K562 (cell line): ENCODE measurements around the gene SPRN. TPM values are rescaled to one million over a fixed set of nuclear protein-coding genes. Genes with fewer than 3 reads are reported as not detected.

Experiments
- CBFB ChIP-seq: sonication (generic); formaldehyde crosslinking; IDR thresholded peaks from 2 replicates; pipeline ENCODE4 v1.4.0; 2020; ENCODE audit warnings: mild to moderate bottlenecking, missing genetic modification reagents
- CSDE1 ChIP-seq, 2 experiments: fragments of 450-650 bp; IDR thresholded peaks; 2 replicates each; pipeline ENCODE4 v1.6.1; 2016; ENCODE audit warnings: mild to moderate bottlenecking in 1 of 2
- DPF2 ChIP-seq: fragments of 450-650 bp; IDR thresholded peaks from 2 replicates; pipeline ENCODE4 v1.6.1; 2016
- JUN ChIP-seq, 2 experiments: sonication (generic) in 1 of 2; formaldehyde crosslinking in 1 of 2; IDR thresholded peaks; 2 replicates each; pipeline versions ENCODE4 v1.6.1 to v1.8.0; 2012 to 2022; ENCODE audit warnings: borderline replicate concordance in 2 of 2, mild to moderate bottlenecking in 2 of 2, improper control_type of control experiment in 1 of 2, low read depth in 1 of 2, low read length in 1 of 2, missing genetic modification reagents in 1 of 2
- MGA ChIP-seq: fragments of 450-650 bp; IDR thresholded peaks from 2 replicates; pipeline ENCODE4 v1.6.1; 2016; ENCODE audit warnings: mild to moderate bottlenecking, moderate library complexity
- NR1H2 ChIP-seq: sonication (generic); formaldehyde crosslinking; IDR thresholded peaks from 2 replicates; pipeline ENCODE4 v1.4.0; 2020; ENCODE audit warnings: mild to moderate bottlenecking, missing genetic modification reagents
- RB1 ChIP-seq: fragments of 450-650 bp; IDR thresholded peaks from 2 replicates; pipeline ENCODE4 v1.6.1; 2017; ENCODE audit warnings: low read depth, mild to moderate bottlenecking
- SOX6 ChIP-seq: fragments of 450-650 bp; IDR thresholded peaks from 2 replicates; pipeline ENCODE4 v1.6.1; 2014; ENCODE audit warnings: mild to moderate bottlenecking
- TAF1 ChIP-seq: IDR thresholded peaks from 2 replicates; pipeline ENCODE4 v1.6.1; 2011; ENCODE audit warnings: mild to moderate bottlenecking, low read length, moderate library complexity; ENCODE audit not compliant: insufficient read depth, control insufficient read depth, severe bottlenecking; ENCODE audit errors: extremely low read depth
- TCF7L2 ChIP-seq: fragments of 150-350 bp; IDR thresholded peaks from 2 replicates; pipeline ENCODE4 v1.6.1; 2016; ENCODE audit warnings: low read depth, mild to moderate bottlenecking, low read length, moderate library complexity
- YY1 ChIP-seq, 3 experiments: IDR thresholded peaks; 2 replicates each; pipeline ENCODE4 v1.6.1; 2011; ENCODE audit warnings: low read length in 2 of 3, mild to moderate bottlenecking in 2 of 3, moderate library complexity in 2 of 3, borderline replicate concordance in 1 of 3, control low read depth in 1 of 3, low read depth in 1 of 3; ENCODE audit not compliant: insufficient read depth in 3 of 3, insufficient replicate concordance in 2 of 3, control insufficient read depth in 1 of 3, insufficient read length in 1 of 3; ENCODE audit errors: extremely low read depth in 1 of 3
- polyA plus RNA-seq, 8 experiments: library from polyadenylated mRNA; depleted of rRNA in 4 of 8; stranded (reverse) in 5 of 8; unstranded in 3 of 8; fragments of >200 nt; fragmentation: Nextera tagmentation in 2 of 8; fragmentation: Illumina TruSeq in 1 of 8; extraction: Ambion mirVana in 2 of 8; extraction: Trizol in 1 of 8; gene quantifications; 2 replicates each; pipeline versions ENCODE4 v1.2.1 to v1.2.3, GENCODE V29; 2011 to 2014; ENCODE audit warnings: inconsistent platforms in 1 of 8, missing spikeins in 1 of 8
- total RNA-seq, 7 experiments: library from RNA; depleted of rRNA in 6 of 7; stranded (reverse); fragments of >200 nt in 6 of 7; fragmentation: Illumina TruSeq in 2 of 7; extraction: Trizol in 2 of 7; gene quantifications; 2 replicates each; pipeline versions ENCODE4 v1.2.1 to v1.2.3, GENCODE V29; 2011 to 2021; ENCODE audit warnings: low replicate concordance in 1 of 7
- TF ChIP-seq, protein P1 (sequence below): fragments of 450-650 bp; formaldehyde crosslinking; conservative IDR thresholded peaks from 2 replicates; pipeline ENCODE4 v1.4.0; 2022; ENCODE audit warnings: mild to moderate bottlenecking, missing genetic modification characterization

The SPRN gene
- total and polyA plus RNA-seq, 9 of the 15 experiments (the other 6 are each of a cell fraction or from before 2014, with no cell fraction given), result 0.04 TPM; not detected in 8

DNA sequence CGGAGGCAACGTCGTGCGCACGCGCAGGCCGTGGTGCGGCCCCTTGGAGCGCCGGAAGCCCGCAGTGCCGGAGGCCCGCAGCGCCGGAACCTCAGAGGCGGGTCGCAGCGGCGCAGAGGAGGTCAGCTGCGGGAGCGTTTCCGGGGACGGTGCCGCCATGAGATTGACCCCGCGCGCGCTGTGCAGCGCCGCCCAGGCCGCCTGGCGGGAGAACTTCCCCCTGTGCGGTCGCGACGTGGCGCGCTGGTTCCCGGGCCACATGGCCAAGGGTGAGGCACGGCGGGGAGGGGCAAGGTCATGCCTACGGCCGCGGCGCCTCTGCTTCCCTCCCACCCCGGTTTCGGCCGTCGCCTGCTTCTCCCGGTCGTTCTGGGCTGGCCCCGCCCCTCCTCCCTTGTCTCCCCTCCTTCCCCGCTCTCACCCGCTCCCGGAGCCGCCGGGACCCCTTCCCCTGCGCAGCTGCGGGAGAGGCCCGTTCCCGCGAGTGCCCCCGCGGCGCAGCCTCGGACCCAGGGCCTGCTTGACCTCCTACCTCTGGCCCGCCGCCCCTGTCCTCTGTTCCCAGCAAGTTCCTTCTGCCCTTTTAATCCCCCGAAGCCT is 30.3 kb downstream of the SPRN start, which contains the start of gene MTG1 (continued):
- TF ChIP-seq YY1 (IDR thresholded peaks at IDR 0.05; ENCODE audit: borderline replicate concordance in 1 of 3, control insufficient read depth in 1 of 3, extremely low read depth in 1 of 3, insufficient read depth in 3 of 3, insufficient read length in 1 of 3, insufficient replicate concordance in 2 of 3, low read depth in 1 of 3, low read length in 2 of 3), result peak; percentile 56 to 91 (median 90)
- TF ChIP-seq, protein P1, sequence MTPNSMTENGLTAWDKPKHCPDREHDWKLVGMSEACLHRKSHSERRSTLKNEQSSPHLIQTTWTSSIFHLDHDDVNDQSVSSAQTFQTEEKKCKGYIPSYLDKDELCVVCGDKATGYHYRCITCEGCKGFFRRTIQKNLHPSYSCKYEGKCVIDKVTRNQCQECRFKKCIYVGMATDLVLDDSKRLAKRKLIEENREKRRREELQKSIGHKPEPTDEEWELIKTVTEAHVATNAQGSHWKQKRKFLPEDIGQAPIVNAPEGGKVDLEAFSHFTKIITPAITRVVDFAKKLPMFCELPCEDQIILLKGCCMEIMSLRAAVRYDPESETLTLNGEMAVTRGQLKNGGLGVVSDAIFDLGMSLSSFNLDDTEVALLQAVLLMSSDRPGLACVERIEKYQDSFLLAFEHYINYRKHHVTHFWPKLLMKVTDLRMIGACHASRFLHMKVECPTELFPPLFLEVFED (CRISPR knock-in tag), result no peak
- peak; percentile 21; the same call in 1 of the 2 replicates for TF ChIP-seq JUN (IDR thresholded peaks at IDR 0.05; ENCODE audit: borderline replicate concordance, low read depth, low read length)
- no peak; the same call in 1 of the 2 replicates for TF ChIP-seq JUN (CRISPR knock-in tag; IDR thresholded peaks at IDR 0.05; ENCODE audit: borderline replicate concordance)
- no peak for TF ChIP-seq CSDE1 (IDR thresholded peaks at IDR 0.05)
- peak; percentile 84 for TF ChIP-seq CBFB
- peak; percentile 59 for TF ChIP-seq TAF1
- TF ChIP-seq DPF2, result peak; percentile 22; the same call in 1 of the 2 replicates
- peak; percentile 66; the same call in 1 of the 2 replicates for TF ChIP-seq SOX6
- TF ChIP-seq RB1, result peak; percentile 88
- peak; percentile 77 for TF ChIP-seq MGA
- peak; percentile 71; the same call in 1 of the 2 replicates for TF ChIP-seq NR1H2 (CRISPR knock-in tag)
- TF ChIP-seq TCF7L2, result 0 out of 2 replicates have a peak, but pooled peaks have one; percentile 6
